Measurements from ENCODE around the gene USP48.
"Not testable (repeated sequence)": the region's sequence is repeated elsewhere in the genome, so short reads cannot be mapped to it uniquely, and the experiment has no call there.

Gene USP48

GRCh38 chr1:21794656-21795055, 11.7 kb upstream of the USP48 start:
- Histone ChIP-seq H2AFZ (ENCODE audit: low read length) (no peak overlapping the region), H4K20me1 (ENCODE audit: insufficient read depth, low read length, poor library complexity, severe bottlenecking) (no peaks in the 10 kb centered on the region), H3K9me2 (replicated peaks; ENCODE audit: low read depth, low read length) (no peaks in the 10 kb centered on the region), H3K27me3 (ENCODE audit: insufficient read depth, low read length, poor library complexity, severe bottlenecking) (no peaks in the 10 kb centered on the region), H3K4me3 (ENCODE audit: low read length, poor library complexity, severe bottlenecking) (no peak overlapping the region), H3K9me3 (ENCODE audit: insufficient read depth, low read depth, low read length) (peaks cover 7% of the 10 kb centered on the region; the same call in 1 of the 2 replicates), H3K9ac (ENCODE audit: low read depth, low read length, poor library complexity, severe bottlenecking) (no peak overlapping the region), H3K36me3 (ENCODE audit: insufficient read depth, low read length) (no peaks in the 10 kb centered on the region), H3K79me2 (ENCODE audit: insufficient read depth, low read length) (no peaks in the 10 kb centered on the region), H3F3A (ENCODE audit: low read depth) (no peaks in the 10 kb centered on the region), H3K4me2 (ENCODE audit: low read depth, low read length, poor library complexity, severe bottlenecking) (no peak overlapping the region), H3K4me1 (ENCODE audit: insufficient read depth, low read length, poor library complexity, severe bottlenecking) (peaks cover 5% of the 10 kb centered on the region)
- TF ChIP-seq, protein P1, sequence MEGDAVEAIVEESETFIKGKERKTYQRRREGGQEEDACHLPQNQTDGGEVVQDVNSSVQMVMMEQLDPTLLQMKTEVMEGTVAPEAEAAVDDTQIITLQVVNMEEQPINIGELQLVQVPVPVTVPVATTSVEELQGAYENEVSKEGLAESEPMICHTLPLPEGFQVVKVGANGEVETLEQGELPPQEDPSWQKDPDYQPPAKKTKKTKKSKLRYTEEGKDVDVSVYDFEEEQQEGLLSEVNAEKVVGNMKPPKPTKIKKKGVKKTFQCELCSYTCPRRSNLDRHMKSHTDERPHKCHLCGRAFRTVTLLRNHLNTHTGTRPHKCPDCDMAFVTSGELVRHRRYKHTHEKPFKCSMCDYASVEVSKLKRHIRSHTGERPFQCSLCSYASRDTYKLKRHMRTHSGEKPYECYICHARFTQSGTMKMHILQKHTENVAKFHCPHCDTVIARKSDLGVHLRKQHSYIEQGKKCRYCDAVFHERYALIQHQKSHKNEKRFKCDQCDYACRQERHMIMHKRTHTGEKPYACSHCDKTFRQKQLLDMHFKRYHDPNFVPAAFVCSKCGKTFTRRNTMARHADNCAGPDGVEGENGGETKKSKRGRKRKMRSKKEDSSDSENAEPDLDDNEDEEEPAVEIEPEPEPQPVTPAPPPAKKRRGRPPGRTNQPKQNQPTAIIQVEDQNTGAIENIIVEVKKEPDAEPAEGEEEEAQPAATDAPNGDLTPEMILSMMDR (conservative IDR thresholded peaks at IDR 0.05; ENCODE audit: low read length) = no peak
- no peak for TF ChIP-seq EZH2phosphoT487 (IDR thresholded peaks at IDR 0.05; ENCODE audit: borderline replicate concordance)

DNA sequence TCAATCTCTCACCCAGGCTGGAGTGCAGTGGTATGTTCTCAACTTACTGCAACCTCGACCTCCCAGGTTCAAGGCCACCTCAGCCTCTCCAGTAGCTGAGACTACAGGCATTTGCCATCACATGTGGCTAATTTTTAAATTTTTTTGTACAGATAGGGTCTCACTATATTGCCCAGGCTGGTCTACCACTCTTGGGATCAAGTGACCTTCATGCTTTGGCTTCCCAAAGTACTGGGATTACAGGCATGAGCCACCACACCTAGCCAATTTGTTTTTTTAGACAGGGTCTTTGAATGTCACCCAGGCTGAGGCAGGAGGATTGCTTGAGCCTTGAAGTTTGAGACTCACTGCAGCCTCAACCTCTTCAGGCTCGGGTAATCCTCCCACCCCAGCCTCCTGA, 10.2 kb upstream of the USP48 start:
- Histone ChIP-seq H3K9me2 (replicated peaks; ENCODE audit: low read depth, low read length) (no peaks in the 10 kb centered on the region), H3K4me3 (ENCODE audit: low read length, poor library complexity, severe bottlenecking) (no peak overlapping the region), H3K27me3 (ENCODE audit: insufficient read depth, low read length, poor library complexity, severe bottlenecking) (no peaks in the 10 kb centered on the region), H3K4me2 (ENCODE audit: low read depth, low read length, poor library complexity, severe bottlenecking) (no peak overlapping the region), H3K79me2 (ENCODE audit: insufficient read depth, low read length) (no peaks in the 10 kb centered on the region), H4K20me1 (ENCODE audit: insufficient read depth, low read length, poor library complexity, severe bottlenecking) (no peaks in the 10 kb centered on the region), H2AFZ (ENCODE audit: low read length) (no peak overlapping the region), H3K9me3 (ENCODE audit: insufficient read depth, low read depth, low read length) (peaks cover 7% of the 10 kb centered on the region; the same call in 1 of the 2 replicates), H3K9ac (ENCODE audit: low read depth, low read length, poor library complexity, severe bottlenecking) (no peak overlapping the region), H3K36me3 (ENCODE audit: insufficient read depth, low read length) (no peaks in the 10 kb centered on the region), H3K4me1 (ENCODE audit: insufficient read depth, low read length, poor library complexity, severe bottlenecking) (peaks cover 5% of the 10 kb centered on the region), H3F3A (ENCODE audit: low read depth) (no peaks in the 10 kb centered on the region)
- TF ChIP-seq EZH2phosphoT487 (IDR thresholded peaks at IDR 0.05; ENCODE audit: borderline replicate concordance) = no peak
- TF ChIP-seq, protein P1 (conservative IDR thresholded peaks at IDR 0.05; ENCODE audit: low read length) = no peak

GRCh38 chr1:21786640-21787039, 3.7 kb upstream of the USP48 start:
- Histone ChIP-seq H3K9me3 (ENCODE audit: insufficient read depth, low read depth, low read length) (no peaks in the 10 kb centered on the region), H3K9ac (ENCODE audit: low read depth, low read length, poor library complexity, severe bottlenecking) (no peak overlapping the region), H4K20me1 (ENCODE audit: insufficient read depth, low read length, poor library complexity, severe bottlenecking) (peaks cover 9% of the 10 kb centered on the region), H2AFZ (ENCODE audit: low read length) (no peak overlapping the region), H3K27me3 (ENCODE audit: insufficient read depth, low read length, poor library complexity, severe bottlenecking) (no peaks in the 10 kb centered on the region), H3F3A (ENCODE audit: low read depth) (0 out of 2 replicates have a peak, but pooled peaks cover 2% of the 10 kb centered on the region), H3K36me3 (ENCODE audit: insufficient read depth, low read length) (no peaks in the 10 kb centered on the region), H3K4me1 (ENCODE audit: insufficient read depth, low read length, poor library complexity, severe bottlenecking) (peaks cover 8% of the 10 kb centered on the region), H3K79me2 (ENCODE audit: insufficient read depth, low read length) (peaks cover 13% of the 10 kb centered on the region), H3K4me3 (ENCODE audit: low read length, poor library complexity, severe bottlenecking) (no peak overlapping the region), H3K9me2 (replicated peaks; ENCODE audit: low read depth, low read length) (no peaks in the 10 kb centered on the region), H3K4me2 (ENCODE audit: low read depth, low read length, poor library complexity, severe bottlenecking) (no peak overlapping the region)
- TF ChIP-seq, protein P1 (conservative IDR thresholded peaks at IDR 0.05; ENCODE audit: low read length) = no peak
- TF ChIP-seq EZH2phosphoT487 (IDR thresholded peaks at IDR 0.05; ENCODE audit: borderline replicate concordance) = no peak

- not testable (repeated sequence) for H3K9ac ChIP-seq (ENCODE audit: low read depth, low read length, poor library complexity, severe bottlenecking); H3K4me2 ChIP-seq (ENCODE audit: low read depth, low read length, poor library complexity, severe bottlenecking)
Measured at GRCh38 chr1:21785764-21786163, 2.8 kb upstream of the USP48 start.

More at GRCh38 chr1:21785764-21786163, 2.8 kb upstream of the USP48 start:
- Histone ChIP-seq H4K20me1 (ENCODE audit: insufficient read depth, low read length, poor library complexity, severe bottlenecking) (peaks cover 13% of the 10 kb centered on the region), H3K4me1 (ENCODE audit: insufficient read depth, low read length, poor library complexity, severe bottlenecking) (peaks cover 11% of the 10 kb centered on the region), H3K79me2 (ENCODE audit: insufficient read depth, low read length) (peaks cover 20% of the 10 kb centered on the region)
- H3K9me2 ChIP-seq (replicated peaks; ENCODE audit: low read depth, low read length); H3K36me3 ChIP-seq (ENCODE audit: insufficient read depth, low read length); H3K27me3 ChIP-seq (ENCODE audit: insufficient read depth, low read length, poor library complexity, severe bottlenecking); H2AFZ ChIP-seq (ENCODE audit: low read length); H3K9me3 ChIP-seq (ENCODE audit: insufficient read depth, low read depth, low read length); H3K4me3 ChIP-seq (ENCODE audit: low read length, poor library complexity, severe bottlenecking); H3F3A ChIP-seq (ENCODE audit: low read depth): not testable (repeated sequence)
